Neural progenitor cell (in vitro differentiated cells): ENCODE measurements around the gene PIK3R2. TPM values are rescaled to one million over a fixed set of nuclear protein-coding genes. Genes with fewer than 3 reads are reported as not detected.
"Not testable (repeated sequence)": the region's sequence is repeated elsewhere in the genome, so short reads cannot be mapped to it uniquely, and the experiment has no call there.

Experiments used
- DNase-seq: peaks from one replicate; pipeline ENCODE4 v3.0.0-alpha.2; 2016; ENCODE audit warnings: low spot score
- H2AFZ ChIP-seq: fragments of 200-600 bp; sonication (generic); replicated peaks from 2 replicates; pipeline ENCODE4 v1.6.1; 2016; ENCODE audit warnings: antibody characterized with exemption
- H3F3A ChIP-seq: fragments of 200-600 bp; sonication (generic); 2 replicates; pipeline ENCODE4 v1.6.1; 2016; ENCODE audit warnings: antibody characterized with exemption, low read depth
- H3K27ac ChIP-seq: fragments of 200-600 bp; sonication (generic); 2 replicates; pipeline ENCODE4 v1.5.1; 2016; ENCODE audit warnings: mild to moderate bottlenecking
- H3K27me3 ChIP-seq: fragments of 200-600 bp; sonication (generic); 2 replicates; pipeline ENCODE4 v1.6.1; 2016; ENCODE audit warnings: mild to moderate bottlenecking, moderate library complexity
- H3K36me3 ChIP-seq: fragments of 200-600 bp; sonication (generic); 2 replicates; pipeline ENCODE4 v1.5.1; 2016
- H3K4me1 ChIP-seq: fragments of 200-600 bp; sonication (generic); 2 replicates; pipeline ENCODE4 v1.6.1; 2016; ENCODE audit warnings: mixed run types
- H3K4me2 ChIP-seq: fragments of 200-600 bp; sonication (generic); 2 replicates; pipeline ENCODE4 v1.6.1; 2016
- H3K4me3 ChIP-seq: fragments of 200-600 bp; sonication (generic); 2 replicates; pipeline ENCODE4 v1.5.1; 2016
- H3K79me2 ChIP-seq: fragments of 200-600 bp; sonication (generic); 2 replicates; pipeline ENCODE4 v1.6.1; 2016; ENCODE audit warnings: low read depth
- H3K9ac ChIP-seq: fragments of 200-600 bp; sonication (generic); 2 replicates; pipeline ENCODE4 v1.6.1; 2016
- H3K9me3 ChIP-seq: fragments of 200-600 bp; sonication (generic); 2 replicates; pipeline ENCODE4 v1.5.1; 2016; ENCODE audit warnings: low read depth
- H4K20me1 ChIP-seq: fragments of 200-600 bp; sonication (generic); 2 replicates; pipeline ENCODE4 v1.6.1; 2016; ENCODE audit warnings: low read depth
- H3K27ac Mint-ChIP-seq: 3 replicates; pipeline ENCODE4 v1.8.0; 2021; ENCODE audit warnings: mixed read lengths
- H3K27me3 Mint-ChIP-seq: 2 replicates; pipeline ENCODE4 v1.8.0; 2022; ENCODE audit warnings: low read depth, mild to moderate bottlenecking, inconsistent platforms, moderate library complexity, mixed read lengths; ENCODE audit not compliant: insufficient read depth
- H3K36me3 Mint-ChIP-seq: 3 replicates; pipeline ENCODE4 v1.8.0; 2021; ENCODE audit warnings: mixed read lengths
- H3K4me1 Mint-ChIP-seq: 3 replicates; pipeline ENCODE4 v1.8.0; 2021; ENCODE audit warnings: mixed read lengths
- H3K4me3 Mint-ChIP-seq: 3 replicates; pipeline ENCODE4 v1.8.0; 2021; ENCODE audit warnings: mild to moderate bottlenecking, moderate library complexity, mixed read lengths
- H3K9me3 Mint-ChIP-seq: 3 replicates; pipeline ENCODE4 v1.8.0; 2020; ENCODE audit warnings: mixed read lengths
- EZH2 ChIP-seq: fragments of 200-600 bp; sonication (generic); IDR thresholded peaks from 2 replicates; pipeline ENCODE4 v1.6.1; 2017; ENCODE audit warnings: antibody characterized with exemption, mild to moderate bottlenecking, moderate library complexity
- EZH2phosphoT487 ChIP-seq: fragments of 200-600 bp; sonication (generic); IDR thresholded peaks from 2 replicates; pipeline ENCODE4 v1.6.1; 2017; ENCODE audit warnings: antibody characterized with exemption
- total RNA-seq: library from RNA; depleted of rRNA; stranded (reverse); fragments of >200 nt; gene quantifications from 2 replicates; pipeline ENCODE4 v1.2.3, GENCODE V29; 2015; ENCODE audit warnings: low replicate concordance
- TF ChIP-seq, protein P1 (sequence below): fragments of 200-600 bp; sonication (generic); IDR thresholded peaks from 2 replicates; pipeline ENCODE4 v1.5.1; 2017; ENCODE audit warnings: antibody characterized with exemption, mild to moderate bottlenecking

PIK3R2 gene
- total RNA-seq, 1 donor from 2014 or later = 21.4 TPM

GRCh38 chr19:18205200-18205892, 52.4 kb downstream of the PIK3R2 start:
- H3K36me3 Mint-ChIP-seq = peaks cover 2% of the 10 kb centered on the region
- H3K27me3 Mint-ChIP-seq = peaks cover 4% of the 10 kb centered on the region
- Histone ChIP-seq H3K9me3 (no peaks in the 10 kb centered on the region), H3K4me3 (peak overlapping the region; percentile 62), H3K4me2 (peak overlapping the region; percentile 80), H3K9ac (no peak overlapping the region), H3K27ac (peak overlapping the region; percentile 70), H3F3A (peaks cover 34% of the 10 kb centered on the region), H2AFZ (peak overlapping the region; percentile 76), H4K20me1 (no peaks in the 10 kb centered on the region), H3K36me3 (no peaks in the 10 kb centered on the region), H3K79me2 (no peaks in the 10 kb centered on the region), H3K27me3 (peaks cover 18% of the 10 kb centered on the region), H3K4me1 (peaks cover 16% of the 10 kb centered on the region)
- peak; percentile 77 for DNase-seq
- peak overlapping the region; percentile 53 for H3K27ac Mint-ChIP-seq
- no peaks in the 10 kb centered on the region for H3K9me3 Mint-ChIP-seq
- no peak for TF ChIP-seq EZH2
- TF ChIP-seq, protein P1, sequence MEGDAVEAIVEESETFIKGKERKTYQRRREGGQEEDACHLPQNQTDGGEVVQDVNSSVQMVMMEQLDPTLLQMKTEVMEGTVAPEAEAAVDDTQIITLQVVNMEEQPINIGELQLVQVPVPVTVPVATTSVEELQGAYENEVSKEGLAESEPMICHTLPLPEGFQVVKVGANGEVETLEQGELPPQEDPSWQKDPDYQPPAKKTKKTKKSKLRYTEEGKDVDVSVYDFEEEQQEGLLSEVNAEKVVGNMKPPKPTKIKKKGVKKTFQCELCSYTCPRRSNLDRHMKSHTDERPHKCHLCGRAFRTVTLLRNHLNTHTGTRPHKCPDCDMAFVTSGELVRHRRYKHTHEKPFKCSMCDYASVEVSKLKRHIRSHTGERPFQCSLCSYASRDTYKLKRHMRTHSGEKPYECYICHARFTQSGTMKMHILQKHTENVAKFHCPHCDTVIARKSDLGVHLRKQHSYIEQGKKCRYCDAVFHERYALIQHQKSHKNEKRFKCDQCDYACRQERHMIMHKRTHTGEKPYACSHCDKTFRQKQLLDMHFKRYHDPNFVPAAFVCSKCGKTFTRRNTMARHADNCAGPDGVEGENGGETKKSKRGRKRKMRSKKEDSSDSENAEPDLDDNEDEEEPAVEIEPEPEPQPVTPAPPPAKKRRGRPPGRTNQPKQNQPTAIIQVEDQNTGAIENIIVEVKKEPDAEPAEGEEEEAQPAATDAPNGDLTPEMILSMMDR = no peak
- TF ChIP-seq EZH2phosphoT487 = no peak
- peak overlapping the region; percentile 91 for H3K4me3 Mint-ChIP-seq
- H3K4me1 Mint-ChIP-seq = peaks cover 25% of the 10 kb centered on the region

- peak overlapping the region; percentile 62 for H3K4me3 ChIP-seq
- peaks cover 25% of the 10 kb centered on the region for H3K4me1 Mint-ChIP-seq
- H3K27ac ChIP-seq = no peak overlapping the region
Observed at GRCh38 chr19:18206018-18206417, 53.1 kb downstream of the PIK3R2 start.

DNA sequence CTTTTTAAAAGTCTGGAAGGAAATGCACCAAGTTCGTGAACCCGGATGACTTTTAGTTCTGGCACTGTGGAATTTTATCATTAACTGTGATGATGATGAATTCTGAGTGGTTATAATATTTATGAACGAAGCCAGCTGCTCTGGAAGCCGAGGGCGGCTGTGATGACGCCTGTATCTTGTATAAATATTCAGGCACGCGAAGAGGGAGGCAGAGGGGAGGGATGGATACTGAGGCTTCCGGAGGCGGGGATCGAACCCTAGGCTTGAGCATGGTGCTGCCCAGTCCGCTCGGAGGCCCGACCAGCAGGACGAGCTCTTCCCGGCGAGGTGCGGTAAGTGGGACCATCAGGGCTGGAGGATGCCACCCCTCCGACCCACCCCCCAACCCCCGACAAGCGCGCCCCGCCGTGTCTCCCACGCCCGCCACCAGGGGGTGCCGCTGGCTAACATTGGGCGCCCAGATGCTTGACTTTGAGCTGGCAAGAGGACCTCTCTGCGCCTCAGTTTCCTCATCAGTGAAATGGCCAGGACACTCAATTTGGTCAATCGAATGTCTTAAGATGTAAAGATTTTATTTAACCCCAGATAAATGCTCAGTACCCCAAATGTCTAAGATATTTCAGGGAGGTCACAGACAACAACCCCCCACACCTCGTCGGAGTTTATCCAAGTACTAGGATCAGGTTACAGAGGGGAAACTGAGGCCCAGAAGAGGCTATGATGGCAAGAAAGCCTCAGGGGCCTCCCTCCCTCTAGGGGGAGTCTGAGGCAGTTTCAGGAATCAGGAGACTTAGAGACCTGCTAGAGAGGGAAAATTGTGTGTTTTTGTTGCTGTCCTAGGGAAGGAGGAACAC, 55.4 kb downstream of the PIK3R2 start:
- H3K4me2 ChIP-seq = no peak overlapping the region

More at GRCh38 chr19:18206018-18206417, 53.1 kb downstream of the PIK3R2 start:
- Histone ChIP-seq H4K20me1 (no peaks in the 10 kb centered on the region), H3K4me2 (peak overlapping the region; percentile 80), H3K36me3 (no peaks in the 10 kb centered on the region), H3K4me1 (peaks cover 16% of the 10 kb centered on the region), H3K9me3 (no peaks in the 10 kb centered on the region), H3F3A (peaks cover 34% of the 10 kb centered on the region), H3K79me2 (no peaks in the 10 kb centered on the region), H3K9ac (no peak overlapping the region), H3K27me3 (peaks cover 18% of the 10 kb centered on the region), H2AFZ (no peak overlapping the region)
- DNase-seq = no peak
- Mint-ChIP-seq H3K36me3 (peaks cover 2% of the 10 kb centered on the region), H3K4me3 (peak overlapping the region; percentile 91), H3K9me3 (no peaks in the 10 kb centered on the region), H3K27ac (no peak overlapping the region), H3K27me3 (peaks cover 6% of the 10 kb centered on the region)
- TF ChIP-seq EZH2phosphoT487 = no peak
- TF ChIP-seq EZH2 = no peak
- TF ChIP-seq, protein P1 = no peak

DNA sequence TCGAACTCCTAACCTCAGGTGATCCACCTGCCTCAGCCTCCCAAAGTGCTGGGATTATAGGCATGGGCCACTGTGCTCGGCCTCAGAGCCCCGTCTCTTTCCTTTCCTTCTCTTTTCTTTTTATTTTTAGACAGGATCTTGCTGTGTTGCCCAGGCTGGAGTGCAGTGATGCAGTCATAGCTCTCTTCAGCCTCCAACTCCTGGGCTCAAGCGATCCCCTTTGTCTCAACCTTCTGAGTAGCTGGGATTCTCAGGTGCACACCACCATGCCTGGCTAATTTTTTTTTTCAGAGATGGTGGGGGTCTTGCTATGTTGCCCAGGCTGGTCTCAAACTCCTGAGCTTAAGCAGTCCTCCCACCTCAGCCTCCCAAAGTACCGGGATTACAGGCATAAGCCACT, 56.9 kb downstream of the PIK3R2 start:
- not testable (repeated sequence) for H3K4me3 Mint-ChIP-seq, H3K27ac ChIP-seq, H3K4me3 ChIP-seq, H3K36me3 ChIP-seq, H3K9me3 ChIP-seq, H3K36me3 Mint-ChIP-seq, H3K27me3 ChIP-seq, H3K27ac Mint-ChIP-seq, H3K79me2 ChIP-seq, H3K9ac ChIP-seq, H3K9me3 Mint-ChIP-seq, H3K4me2 ChIP-seq, DNase-seq, H4K20me1 ChIP-seq, H2AFZ ChIP-seq, H3K4me1 ChIP-seq
- Mint-ChIP-seq H3K27me3 (peaks cover 10% of the 10 kb centered on the region), H3K4me1 (peaks cover 19% of the 10 kb centered on the region)
- peaks cover 18% of the 10 kb centered on the region for H3F3A ChIP-seq

More for the DNA sequence above, 55.4 kb downstream of the PIK3R2 start:
- no peaks in the 10 kb centered on the region for H4K20me1 ChIP-seq
- H3K9ac ChIP-seq = no peak overlapping the region
- peaks cover 29% of the 10 kb centered on the region for H3F3A ChIP-seq
- Mint-ChIP-seq H3K9me3 (no peaks in the 10 kb centered on the region), H3K36me3 (no peaks in the 10 kb centered on the region), H3K4me3 (no peak overlapping the region), H3K27me3 (peaks cover 7% of the 10 kb centered on the region), H3K27ac (no peak overlapping the region), H3K4me1 (peaks cover 17% of the 10 kb centered on the region)
- peak; percentile 57 for DNase-seq
- TF ChIP-seq, protein P1 = peak; percentile 60
- no peak for TF ChIP-seq EZH2phosphoT487
- H3K9me3 ChIP-seq = no peaks in the 10 kb centered on the region
- peaks cover 4% of the 10 kb centered on the region for H3K27me3 ChIP-seq
- H3K4me1 ChIP-seq = peaks cover 10% of the 10 kb centered on the region
- H2AFZ ChIP-seq = no peak overlapping the region
- no peak overlapping the region for H3K27ac ChIP-seq
- H3K36me3 ChIP-seq = no peaks in the 10 kb centered on the region
- no peak overlapping the region for H3K4me3 ChIP-seq
- H3K79me2 ChIP-seq = no peaks in the 10 kb centered on the region
